ENCODE measurements around the gene BBOF1. TPM values are rescaled to one million over a fixed set of nuclear protein-coding genes. Genes with fewer than 3 reads are reported as not detected.

The BBOF1 gene
- total RNA-seq, 1 experiment from 2014 or later = 4.0 TPM

- H3K4me2 ChIP-seq (ENCODE audit: low read length) = no peak overlapping the region
- intact Hi-C loops (cut with micrococcal nuclease) = no loop called here
- H3K4me3 ChIP-seq (replicated peaks in 1 of 2; ENCODE audit: low read depth in 1 of 2, low read length in 2 of 2) = no peak overlapping the region
- DNase-seq (ENCODE audit: low read depth, low spot score) = no peak
- no peak for ATAC-seq
- CTCF ChIA-PET = no interaction called here
- H3K4me1 ChIP-seq (ENCODE audit: control insufficient read depth in 1 of 2, insufficient read depth in 2 of 2, low read length in 2 of 2) = no peaks in the 10 kb centered on the region
- no peak overlapping the region for H3K9ac ChIP-seq (ENCODE audit: low read length)
- RAD21 ChIA-PET (ENCODE audit: low non-redundant PET in 1 of 2, low total read pairs in 2 of 2, uncharacterized antibody in 2 of 2, unreplicated experiment in 2 of 2) = no interaction called here
- H4K20me1 ChIP-seq (ENCODE audit: insufficient read depth) = no peaks in the 10 kb centered on the region
- H2AFZ ChIP-seq (ENCODE audit: low read depth, low read length, poor library complexity, severe bottlenecking) = no peak overlapping the region
- no TSS peak for BruUV-seq (replicated peaks)
- POLR2A ChIA-PET = no interaction called here
- H3K79me2 ChIP-seq (ENCODE audit: insufficient read depth, low read length) = no peaks in the 10 kb centered on the region
- H3K27ac ChIP-seq (ENCODE audit: low read depth, low read length) = no peak overlapping the region
- H3K36me3 ChIP-seq (ENCODE audit: control insufficient read depth in 1 of 2, insufficient read depth in 2 of 2, low read length in 2 of 2) = peaks cover 0 to 4% of the 10 kb centered on the region in 2 experiments; a peak in 1 of 4 replicates
- TF ChIP-seq CTCF (IDR thresholded peaks at IDR 0.05 in 2 of 3, conservative IDR thresholded peaks at IDR 0.05 in 1 of 3; ENCODE audit: borderline replicate concordance in 1 of 3, insufficient read depth in 1 of 3, low read depth in 2 of 3, low read length in 2 of 3) = no peak
- TF ChIP-seq TCF7L2 (IDR thresholded peaks at IDR 0.05; ENCODE audit: borderline replicate concordance, extremely low read depth, insufficient read depth, insufficient read length) = no peak
- TF ChIP-seq SRF (IDR thresholded peaks at IDR 0.05; ENCODE audit: low read depth) = no peak
- no peak for TF ChIP-seq FOSL1 (IDR thresholded peaks at IDR 0.05; ENCODE audit: low read depth)
- no peak for TF ChIP-seq SP1 (IDR thresholded peaks at IDR 0.05; ENCODE audit: low read depth)
- TF ChIP-seq ZNF274 (IDR thresholded peaks at IDR 0.05; ENCODE audit: low read depth, low read length) = no peak
- no peak for TF ChIP-seq YY1 (IDR thresholded peaks at IDR 0.05; ENCODE audit: extremely low read depth, insufficient replicate concordance, low read depth, low read length)
- TF ChIP-seq ATF3 (IDR thresholded peaks at IDR 0.05) = no peak
- no peak for TF ChIP-seq EZH2phosphoT487 (IDR thresholded peaks at IDR 0.05; ENCODE audit: borderline replicate concordance)
- TF ChIP-seq POLR2A (IDR thresholded peaks at IDR 0.05; ENCODE audit: borderline replicate concordance, extremely low read depth, insufficient read depth, insufficient read length) = no peak
- no peak for TF ChIP-seq POLR2AphosphoS5 (IDR thresholded peaks at IDR 0.05; ENCODE audit: low read depth, low read length)
- no peaks in the 10 kb centered on the region for H3K9me2 ChIP-seq (ENCODE audit: insufficient read depth)
- H3K9me3 ChIP-seq (ENCODE audit: control insufficient read depth in 1 of 2, insufficient read depth in 1 of 2, low read depth in 1 of 2, low read length in 2 of 2) = no peaks in the 10 kb centered on the region
- no peaks in the 10 kb centered on the region for H3K27me3 ChIP-seq (ENCODE audit: insufficient read depth, low read length)
These were observed 22.4 kb upstream of the BBOF1 start for GRCh38 chr14:73996731-73997107.
